ENCODE results near the gene LRRC4C.

LRRC4C gene

DNA sequence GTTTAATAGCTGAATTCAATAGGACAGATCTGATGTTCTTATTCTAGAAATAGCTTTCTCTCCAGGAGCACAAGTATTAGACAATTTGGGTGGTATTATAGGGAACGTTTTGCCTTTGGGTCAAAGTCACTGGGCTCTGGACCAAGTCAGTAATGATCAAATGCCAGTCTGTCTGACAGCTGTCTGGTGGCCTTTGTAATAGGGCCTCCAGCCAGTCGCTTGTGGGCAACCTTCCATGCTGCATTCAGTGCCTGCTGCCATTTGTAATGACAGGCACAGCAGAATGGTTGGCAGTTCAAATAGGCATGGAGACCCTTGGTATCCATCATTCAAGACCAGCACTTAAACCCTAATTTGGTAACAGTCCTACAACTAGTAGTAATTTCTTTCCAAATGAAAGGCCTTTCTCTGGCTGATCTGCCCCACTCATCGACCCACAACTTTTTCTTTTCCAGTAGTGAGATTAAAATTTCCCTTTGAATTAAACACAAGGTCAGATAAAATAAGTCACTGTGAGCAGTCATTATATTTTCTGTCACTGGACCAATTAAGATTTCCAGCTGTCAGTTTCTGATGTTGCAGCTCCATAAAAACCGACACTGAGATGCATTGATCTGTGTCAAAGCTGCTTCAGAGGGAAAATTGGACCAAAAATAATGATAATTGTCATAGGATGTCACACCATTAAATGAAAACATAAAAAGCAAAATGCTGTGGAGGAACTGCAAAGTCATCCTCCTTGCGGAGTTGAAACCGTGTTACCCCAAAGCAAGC lies 1038.1 kb downstream of the LRRC4C start:
- no peak for DNase-seq

DNA sequence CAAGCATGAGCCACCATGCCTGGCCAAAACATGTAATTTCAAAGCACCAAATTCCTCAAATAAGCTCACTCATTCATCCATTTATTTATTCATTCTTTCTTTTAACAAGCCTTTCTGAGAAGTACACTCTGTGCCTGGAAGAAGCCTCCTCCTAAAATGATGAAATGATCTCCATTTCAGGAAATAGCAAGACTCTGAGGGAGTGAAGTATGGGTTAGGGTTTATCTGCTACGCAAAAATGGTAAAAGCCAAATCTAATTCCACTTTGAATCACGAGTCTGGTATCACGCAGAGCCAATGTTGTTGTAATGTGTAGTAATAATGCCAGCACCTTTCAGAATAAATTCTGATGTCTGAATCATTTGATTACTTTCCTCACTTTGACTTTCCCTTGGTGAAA lies 1041.8 kb downstream of the LRRC4C start:
- no peak for DNase-seq

DNA sequence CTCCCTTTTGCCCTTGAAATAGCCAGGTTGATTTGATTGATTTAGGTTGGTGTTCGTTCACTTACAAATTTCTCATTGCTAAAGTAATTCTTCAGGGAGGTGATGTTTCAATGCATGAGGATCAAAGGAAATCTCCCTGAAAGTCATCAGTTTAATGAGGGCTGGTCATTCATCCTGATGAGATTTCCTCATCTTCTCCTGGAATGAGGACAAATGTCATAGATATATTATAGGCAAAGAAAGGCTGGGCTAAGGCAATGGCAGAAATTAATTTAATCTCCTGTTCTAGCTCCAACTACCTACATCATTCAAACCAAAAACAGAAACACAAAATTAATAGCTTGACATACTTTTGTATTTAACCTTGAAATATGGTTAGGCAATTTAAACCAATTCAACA lies 1052.1 kb downstream of the LRRC4C start:
- DNase-seq, result no peak

DNA sequence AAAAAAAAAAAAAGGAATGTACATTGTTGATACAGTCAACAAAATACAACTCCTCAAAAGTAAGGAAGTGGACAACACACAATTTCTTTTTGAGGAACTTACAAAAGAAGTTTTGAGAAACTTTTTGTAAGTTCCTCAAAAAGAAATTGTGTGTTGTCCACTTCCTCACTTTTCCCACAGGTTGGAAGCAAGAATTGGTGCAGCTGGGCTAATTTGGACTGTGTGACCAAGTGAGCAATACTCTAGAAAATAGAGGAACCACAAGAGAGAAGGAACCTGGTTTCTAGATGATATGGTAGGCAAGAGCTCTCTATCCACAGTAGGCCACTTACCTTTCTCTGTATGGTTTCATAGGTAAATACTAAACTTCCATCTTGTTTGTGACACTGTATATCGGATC lies 1053.8 kb downstream of the LRRC4C start:
- DNase-seq, result peak; percentile 10

DNA sequence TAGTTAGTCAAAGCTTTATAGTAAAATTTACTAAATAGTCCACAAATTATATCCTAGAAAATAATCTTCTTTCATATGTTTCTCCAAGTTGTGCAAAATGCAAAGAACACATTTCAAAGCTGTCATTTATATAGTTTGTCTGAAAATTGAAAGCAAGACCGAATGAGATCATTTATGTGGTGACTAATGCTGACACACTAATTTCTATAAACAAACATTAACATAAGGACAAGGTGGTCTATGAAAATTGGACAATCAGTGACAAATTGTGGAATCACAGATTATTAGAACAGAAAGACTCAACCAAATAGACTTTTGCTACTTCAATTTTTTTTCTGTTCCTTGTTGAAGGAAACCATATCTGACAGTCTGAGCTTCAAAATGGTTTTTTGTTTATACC lies 1056.1 kb downstream of the LRRC4C start:
- DNase-seq, result no peak

DNA sequence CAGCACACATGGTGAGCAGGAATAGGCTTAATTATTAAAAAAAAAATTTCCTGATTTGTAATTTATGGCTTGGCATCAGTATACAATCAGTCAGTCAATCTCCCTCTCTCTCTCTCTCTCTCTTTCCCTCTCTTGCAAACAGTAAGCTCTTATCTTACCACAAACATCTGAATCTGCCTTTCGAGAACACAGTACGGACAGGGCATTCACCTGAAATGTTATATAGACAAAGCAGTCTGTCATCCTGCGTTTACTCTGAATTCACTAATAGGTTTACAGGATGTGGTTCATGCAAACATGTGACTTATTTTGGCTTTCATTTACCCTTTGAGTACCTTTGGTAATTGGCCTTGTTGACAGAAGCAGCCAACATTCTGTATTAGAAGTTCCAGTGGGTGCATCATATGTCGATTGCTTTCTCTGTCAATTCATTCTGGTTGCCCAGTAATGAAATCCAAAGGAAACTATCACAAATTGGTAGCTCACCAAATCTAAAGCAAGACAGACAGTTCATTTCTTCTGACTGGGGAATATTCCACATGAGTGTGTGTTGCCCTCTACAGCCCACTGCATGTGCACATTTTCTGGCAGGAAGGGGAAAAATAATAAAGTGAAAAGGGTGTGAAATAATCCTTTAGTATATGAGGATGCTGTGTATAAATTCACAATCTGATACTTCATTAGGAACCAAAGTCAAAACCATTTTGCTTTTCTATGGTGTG lies 1058.2 kb downstream of the LRRC4C start:
- no peak for DNase-seq

DNA sequence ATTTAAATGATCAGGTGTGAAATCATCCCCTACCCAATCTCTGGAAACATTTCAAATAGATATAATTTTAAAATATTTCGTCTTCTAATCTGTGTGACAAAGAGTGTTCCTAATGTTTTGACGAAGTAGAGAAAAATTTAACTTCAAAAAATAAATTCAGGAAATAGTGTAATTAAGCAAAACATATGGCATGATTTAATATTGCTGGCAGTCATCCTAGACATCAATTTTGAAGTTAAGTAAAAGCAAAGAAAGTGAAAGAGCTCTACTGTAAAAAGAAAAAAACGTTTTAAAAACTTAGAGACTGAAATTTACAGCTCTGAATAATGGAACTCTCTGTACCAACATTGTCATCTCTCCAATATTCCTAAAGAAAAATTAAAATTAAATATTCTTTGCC lies 1062.3 kb downstream of the LRRC4C start:
- no peak for DNase-seq

DNA sequence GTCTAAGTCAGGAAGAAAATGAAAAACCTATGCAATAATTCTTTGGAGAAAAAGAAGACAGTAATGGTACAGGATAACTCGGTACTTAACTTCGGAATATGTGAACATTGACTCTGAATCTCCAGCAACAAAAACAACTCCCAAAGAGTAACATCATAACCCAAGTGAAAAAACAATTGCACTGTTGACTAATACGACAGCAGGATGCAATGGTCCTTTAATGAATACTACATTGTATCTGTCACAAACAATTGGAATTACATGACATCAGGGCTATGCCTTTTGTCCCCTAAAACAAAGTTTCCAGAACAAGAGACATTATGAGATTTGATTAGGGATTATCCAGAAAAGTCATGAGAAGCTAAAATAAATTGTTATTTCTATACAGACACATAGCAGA lies 1065.9 kb downstream of the LRRC4C start:
- DNase-seq, result no peak

DNA sequence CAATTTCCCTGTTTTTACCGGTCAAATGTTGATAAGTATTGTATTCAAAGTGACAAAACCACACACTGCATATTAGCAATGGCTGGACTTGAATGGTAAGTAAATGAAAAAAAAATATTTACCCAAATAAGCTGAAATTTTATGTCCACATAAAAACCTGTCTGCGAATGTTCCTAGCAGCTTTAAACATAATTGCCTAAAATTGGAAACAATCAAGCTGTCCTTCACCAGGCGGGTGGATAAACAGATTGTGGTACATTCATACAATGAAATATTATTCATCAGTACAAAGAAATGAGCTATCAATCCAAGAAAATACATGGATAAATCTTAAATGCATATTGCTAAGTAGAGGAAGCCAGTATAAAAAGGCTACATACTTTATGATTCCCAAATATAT lies 1067.8 kb downstream of the LRRC4C start:
- DNase-seq, result no peak

DNA sequence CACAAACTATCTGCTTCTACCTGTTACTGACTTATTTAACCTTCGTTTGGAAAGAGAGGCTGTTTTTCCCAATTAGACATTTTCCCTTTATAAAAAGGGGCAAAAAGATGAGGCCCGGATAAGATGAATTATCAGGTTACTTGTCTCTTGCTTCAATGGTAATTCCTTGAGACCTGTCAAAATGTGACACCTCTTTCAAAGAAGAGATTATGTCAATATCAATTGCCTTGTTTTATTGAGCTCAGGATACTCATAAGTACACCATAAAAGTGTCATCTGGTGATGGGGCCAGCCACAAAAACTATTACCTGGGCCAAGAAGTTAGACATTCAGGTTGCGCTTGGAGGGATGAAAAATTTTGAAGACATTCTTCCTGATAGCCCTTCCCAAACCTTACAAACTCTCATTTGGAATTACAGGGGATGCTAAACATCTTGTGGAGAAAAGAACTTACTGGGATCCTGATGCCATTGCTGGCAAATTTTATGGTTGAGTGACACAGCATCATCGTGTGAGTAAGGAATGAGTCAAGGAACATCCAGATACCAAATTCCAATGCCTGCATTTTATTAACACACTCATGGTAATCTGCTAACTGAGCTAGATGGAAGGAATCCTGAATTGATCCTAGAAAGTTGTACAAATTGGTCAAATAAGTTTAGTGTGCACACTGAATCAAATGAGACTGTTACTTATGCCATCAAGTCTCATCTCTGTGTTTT lies 1071.2 kb downstream of the LRRC4C start:
- no peak for DNase-seq

DNA sequence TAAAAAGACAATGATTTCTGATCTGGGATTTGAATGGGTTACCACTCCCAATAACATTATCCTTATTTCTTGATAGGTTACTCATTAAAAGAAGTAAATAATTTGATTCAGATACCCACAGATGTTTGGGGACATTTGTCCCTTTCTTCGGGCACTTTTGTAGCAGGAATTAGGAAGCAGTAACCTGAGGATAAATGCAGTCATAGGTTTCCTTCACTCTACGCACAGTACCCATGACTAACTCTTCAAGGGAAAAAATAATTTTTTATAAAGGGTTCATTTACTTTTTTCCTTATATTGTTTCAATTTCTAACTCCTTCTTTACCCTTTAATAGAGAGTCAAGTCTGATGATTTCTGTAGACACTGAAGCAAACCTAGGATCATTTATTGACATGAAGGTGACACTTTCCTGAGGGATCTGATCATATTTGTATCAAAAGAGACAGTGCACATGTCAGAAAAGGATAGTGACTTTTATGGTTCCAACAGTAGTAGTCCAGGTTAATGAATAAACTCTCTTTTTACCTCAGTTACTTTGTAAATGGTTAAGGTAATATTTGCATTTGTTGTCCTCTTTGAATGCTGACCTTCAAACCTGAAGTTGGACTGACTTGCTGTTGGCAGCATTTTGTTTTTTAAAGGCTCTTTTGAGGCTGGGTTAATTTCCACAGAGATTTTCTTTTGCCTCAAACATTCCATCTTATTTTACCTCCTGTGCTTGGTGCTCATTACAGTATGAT lies 1072.0 kb downstream of the LRRC4C start:
- DNase-seq, result no peak

DNA sequence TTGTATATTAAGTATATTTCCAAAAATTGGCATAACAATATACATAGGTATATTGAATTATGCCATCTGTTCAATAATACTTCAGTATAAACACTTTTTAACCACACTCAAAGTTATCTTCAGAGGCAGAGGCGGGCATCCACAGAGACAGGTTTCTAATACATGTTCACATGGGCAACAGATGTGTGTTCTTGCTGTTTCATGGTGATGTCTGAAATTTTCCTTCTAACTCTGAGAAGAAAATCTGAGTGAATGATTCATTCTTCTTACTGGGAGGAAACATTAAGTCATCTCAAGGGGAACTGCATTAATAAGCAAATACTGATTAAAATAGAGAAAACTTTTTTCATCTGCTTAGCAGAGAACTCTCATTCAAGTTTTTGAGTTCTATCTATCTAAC lies 1074.5 kb downstream of the LRRC4C start:
- no peak for DNase-seq

DNA sequence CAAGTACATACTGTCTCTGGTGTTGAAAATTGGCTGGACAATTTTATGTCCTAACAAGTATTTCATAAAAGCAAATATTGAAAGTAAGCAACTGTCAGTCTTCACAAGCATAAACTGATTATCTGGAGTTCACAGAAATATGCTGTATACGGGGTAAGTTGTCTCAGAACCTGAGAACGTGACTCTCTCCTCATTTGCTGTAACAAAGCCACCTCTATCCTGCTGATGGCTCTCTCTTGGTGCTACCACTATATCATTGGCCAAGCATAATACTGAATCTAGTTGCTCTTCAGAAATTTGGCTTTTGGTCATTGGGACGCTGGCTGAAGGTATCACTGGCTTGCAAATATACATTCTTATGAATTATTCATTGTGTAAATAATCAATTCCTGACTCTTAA lies 1078.0 kb downstream of the LRRC4C start:
- DNase-seq, result no peak

DNA sequence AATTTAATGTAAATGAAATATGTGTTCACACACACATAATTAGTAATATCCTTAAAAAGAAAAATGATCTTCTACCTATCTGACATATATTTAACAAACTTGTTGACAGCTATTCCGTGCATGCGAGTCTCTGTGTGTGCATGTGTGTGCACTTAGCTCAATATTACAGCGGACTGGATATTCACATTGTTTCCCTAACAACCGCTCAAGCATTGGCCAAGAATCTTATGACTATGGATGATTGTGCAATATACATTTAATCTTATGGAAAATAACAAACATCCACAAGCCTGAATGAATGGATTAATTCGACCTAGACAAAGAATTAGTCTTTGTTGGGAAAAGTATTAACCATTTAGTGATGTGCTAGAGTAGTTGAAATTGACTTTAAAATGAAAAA lies 1078.6 kb downstream of the LRRC4C start:
- DNase-seq, result no peak

DNA sequence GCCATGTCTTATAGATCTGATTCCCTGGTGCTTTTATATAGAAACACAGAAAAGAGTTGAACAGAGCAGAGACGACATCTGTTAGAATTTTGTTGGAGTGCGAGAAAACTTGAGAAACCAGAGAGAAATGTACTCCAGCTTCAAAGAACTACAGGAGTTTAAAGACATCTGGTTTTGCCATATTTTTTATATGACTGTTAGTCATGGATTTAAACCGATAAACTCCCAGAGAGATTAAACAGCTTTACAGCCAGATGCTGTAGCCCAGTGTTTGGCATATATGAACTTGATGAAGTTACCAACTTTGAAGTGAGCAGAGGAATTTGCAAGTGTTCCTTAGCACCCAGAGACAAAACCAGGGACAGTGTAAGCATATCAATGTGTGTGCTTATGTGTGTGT lies 1083.1 kb downstream of the LRRC4C start:
- no peak for DNase-seq

DNA sequence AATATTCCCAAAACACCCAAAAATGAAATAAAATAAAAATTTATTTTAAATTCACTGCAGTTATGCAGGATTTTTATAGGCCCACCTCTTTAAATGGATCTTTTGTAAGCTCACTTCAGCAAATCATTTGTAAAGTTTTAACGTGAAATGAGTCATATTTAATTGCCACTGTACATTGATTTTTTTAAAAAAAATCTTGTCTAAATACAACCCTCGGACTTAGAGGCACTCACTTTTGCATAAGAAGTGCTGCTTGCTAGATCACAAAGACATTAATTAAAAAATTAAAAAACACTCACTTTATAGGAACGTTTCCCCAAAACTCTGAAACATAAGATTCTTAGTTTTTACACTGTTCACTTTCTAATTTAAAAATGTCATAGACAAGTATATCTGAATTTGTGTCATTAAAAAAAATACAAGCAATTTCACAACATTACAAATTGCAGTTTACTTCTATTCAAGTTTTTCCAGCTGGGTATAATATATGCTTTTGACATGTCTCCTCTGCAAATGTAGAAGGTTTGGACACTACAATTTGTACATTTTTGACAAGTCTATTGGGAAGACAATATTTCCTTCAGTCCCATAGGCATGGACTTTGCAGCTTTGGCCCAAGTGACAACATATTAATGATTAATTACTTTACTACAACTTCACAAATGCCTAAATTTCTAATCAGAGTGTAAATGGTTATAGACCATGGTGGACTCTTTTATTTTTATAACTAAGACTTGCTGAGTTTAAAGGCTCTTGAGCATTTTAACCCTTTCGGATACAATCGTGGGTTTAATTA lies 1088.4 kb downstream of the LRRC4C start:
- DNase-seq, result no peak

DNA sequence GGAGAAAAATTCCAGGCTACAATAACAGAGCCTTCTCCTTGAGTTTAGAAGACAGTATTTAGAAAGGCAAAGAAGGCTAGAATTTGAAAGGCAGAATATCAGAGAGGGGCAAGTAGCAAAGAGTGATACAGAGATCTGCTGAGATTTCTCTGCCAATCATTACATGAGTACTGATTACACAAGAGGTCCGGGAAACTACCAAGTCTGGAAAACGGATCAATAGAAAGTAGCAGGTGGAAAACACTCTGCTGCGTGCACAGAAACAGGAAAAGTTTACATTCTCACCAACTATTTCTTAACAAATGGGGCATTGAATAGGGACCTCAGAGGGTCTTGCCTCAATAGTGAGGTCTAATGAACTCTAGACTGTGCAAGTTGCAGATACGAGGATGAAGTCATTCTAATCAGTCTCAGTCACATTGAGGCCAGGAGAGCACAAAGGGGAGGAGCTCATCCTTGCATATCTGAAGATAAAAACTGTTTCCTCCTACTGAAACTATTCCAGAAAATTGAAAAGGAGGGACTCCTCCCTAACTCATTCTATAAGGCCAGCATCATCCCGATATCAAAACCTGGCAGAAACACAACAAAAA lies 1099.2 kb downstream of the LRRC4C start:
- DNase-seq, result no peak

DNA sequence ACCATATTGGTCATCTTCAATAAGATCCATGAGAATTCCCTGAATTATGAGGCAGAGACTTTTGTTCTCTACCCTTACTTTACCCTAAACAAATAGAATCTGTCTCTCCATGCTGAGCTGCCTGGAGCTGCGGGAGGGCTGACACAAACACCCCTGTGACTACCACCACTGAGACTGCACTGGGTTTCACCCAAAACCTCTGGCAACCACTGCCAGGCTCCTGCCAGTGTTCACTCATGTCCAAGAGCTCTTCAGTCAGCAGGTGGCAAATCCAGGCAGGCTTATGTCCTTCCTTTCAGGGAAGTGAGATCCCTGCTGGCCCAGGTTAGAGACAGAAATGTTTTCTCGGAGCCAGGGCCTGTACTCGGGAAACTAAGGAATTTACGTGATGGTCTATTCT lies 1105.3 kb downstream of the LRRC4C start:
- DNase-seq, result no peak

DNA sequence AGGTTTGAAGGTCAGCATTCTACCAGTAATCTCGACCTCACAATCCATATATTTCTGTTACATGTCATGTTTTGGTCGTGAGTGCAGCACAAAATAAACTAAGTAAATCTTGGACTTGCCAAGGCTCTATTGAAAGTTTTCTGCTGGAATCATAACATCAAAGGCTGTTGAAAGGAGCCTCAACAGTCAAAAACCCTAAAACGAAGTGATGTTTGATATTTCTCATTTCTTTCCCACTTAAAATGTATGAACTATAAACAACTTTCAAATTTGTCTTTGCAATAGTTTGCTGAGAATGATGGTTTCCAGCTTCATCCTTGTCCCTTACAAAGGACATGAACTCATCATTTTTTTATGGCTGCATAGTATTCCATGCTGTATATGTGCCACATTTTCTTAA lies 1118.5 kb downstream of the LRRC4C start:
- DNase-seq, result no peak

DNA sequence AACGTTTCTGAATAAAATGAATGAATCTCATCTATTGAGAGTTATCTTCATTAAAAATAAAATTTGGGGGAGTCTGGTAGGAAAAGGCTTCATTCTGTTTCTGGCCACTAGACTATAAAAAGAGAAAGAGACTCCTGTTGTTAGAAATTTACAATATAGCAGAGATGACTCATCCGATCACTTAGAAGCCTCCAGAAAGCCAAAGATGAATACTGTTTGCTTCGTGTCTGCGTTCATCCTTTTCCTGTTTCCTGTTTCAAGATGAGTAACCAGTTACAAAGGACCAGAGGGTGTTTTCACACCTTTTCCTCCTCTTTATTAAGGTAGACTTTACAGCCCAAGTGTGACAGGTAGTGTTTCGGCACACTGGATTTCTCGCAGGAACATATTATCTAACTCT lies 1120.7 kb downstream of the LRRC4C start:
- no peak for DNase-seq

DNA sequence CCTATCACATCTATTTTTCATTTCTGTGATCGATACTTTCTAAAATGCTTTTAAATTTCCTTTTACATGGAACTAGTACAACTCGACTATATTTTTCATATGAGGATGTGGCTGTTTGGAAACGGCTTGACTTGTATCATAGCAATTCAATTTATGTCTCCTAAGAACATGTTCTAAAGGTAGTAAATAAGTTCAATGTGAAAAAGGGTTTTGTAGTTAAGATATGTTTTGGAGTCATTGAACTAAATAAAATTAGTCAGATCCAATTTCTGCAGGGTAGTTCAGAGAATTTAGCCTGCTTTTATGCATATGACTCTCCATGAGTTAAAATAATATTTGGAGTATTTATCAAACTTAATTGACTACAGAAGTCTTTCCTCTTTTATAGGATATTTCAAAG lies 1121.4 kb downstream of the LRRC4C start:
- DNase-seq, result no peak

DNA sequence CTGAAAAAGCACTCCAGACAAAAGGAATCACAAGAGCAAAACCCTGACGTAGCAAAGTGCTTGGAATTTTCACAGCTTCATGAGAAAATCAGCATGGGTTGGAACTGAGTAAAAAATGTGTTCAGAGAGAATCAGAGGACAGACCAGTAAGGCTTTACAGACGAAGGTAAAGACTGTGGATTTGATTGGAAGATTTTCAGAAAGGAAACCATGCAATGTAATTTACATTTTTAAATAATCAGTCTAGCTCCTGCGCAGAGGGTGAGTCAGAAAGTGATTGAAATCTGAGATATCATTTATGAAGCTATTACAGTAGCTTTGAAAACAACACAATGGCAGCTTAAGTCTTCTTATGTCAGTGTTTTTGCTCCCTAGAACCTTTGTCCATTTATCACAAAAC lies 1122.3 kb downstream of the LRRC4C start:
- DNase-seq, result no peak
